ENCODE measurements around the gene SPATA16.

Gene SPATA16

DNA sequence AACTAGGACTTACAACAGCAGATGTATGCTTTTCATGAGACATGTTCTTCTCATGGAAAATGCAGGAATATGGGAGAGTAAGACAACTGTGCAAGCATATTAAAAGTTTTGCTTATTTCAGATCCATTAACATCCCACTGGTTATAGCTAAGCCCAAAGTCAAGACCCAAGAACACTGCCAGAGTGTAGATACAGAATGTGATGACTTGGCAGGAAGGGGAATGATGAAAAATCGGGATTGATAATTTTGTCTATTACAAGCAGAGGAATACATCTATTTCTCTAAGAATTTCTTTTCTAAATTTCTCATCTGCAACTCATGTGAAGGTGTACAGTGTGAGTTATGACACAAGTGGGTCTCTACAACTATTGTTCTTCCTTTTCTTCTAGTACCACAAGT is 76.4 kb downstream of the SPATA16 start:
- TF ChIP-seq, protein P1, sequence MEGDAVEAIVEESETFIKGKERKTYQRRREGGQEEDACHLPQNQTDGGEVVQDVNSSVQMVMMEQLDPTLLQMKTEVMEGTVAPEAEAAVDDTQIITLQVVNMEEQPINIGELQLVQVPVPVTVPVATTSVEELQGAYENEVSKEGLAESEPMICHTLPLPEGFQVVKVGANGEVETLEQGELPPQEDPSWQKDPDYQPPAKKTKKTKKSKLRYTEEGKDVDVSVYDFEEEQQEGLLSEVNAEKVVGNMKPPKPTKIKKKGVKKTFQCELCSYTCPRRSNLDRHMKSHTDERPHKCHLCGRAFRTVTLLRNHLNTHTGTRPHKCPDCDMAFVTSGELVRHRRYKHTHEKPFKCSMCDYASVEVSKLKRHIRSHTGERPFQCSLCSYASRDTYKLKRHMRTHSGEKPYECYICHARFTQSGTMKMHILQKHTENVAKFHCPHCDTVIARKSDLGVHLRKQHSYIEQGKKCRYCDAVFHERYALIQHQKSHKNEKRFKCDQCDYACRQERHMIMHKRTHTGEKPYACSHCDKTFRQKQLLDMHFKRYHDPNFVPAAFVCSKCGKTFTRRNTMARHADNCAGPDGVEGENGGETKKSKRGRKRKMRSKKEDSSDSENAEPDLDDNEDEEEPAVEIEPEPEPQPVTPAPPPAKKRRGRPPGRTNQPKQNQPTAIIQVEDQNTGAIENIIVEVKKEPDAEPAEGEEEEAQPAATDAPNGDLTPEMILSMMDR (IDR thresholded peaks at IDR 0.05; ENCODE audit: borderline replicate concordance, insufficient read depth, low read depth, low read length): no peak
- H3K4me3 ChIP-seq (ENCODE audit: low read depth, low read length): no peak overlapping the region

DNA sequence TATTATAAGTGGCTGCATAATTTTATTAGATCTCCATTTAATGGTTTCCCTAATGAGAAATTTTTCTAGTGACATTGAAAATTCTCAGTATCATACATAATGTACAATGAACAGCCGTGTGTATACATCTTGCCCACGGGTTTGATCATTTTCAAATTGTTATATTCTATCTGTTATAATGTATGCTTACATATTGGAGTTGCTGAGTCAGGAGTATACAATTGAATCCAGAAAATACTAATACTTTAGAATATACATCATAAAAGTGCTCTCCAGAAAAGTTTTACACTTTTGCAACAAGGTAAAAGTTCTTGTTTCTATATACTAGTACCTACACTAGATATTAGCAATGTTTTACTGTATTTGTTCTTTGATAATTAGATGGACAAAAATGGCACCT is 82.8 kb downstream of the SPATA16 start:
- TF ChIP-seq, protein P1 (IDR thresholded peaks at IDR 0.05; ENCODE audit: borderline replicate concordance, insufficient read depth, low read depth, low read length): no peak
- H3K4me3 ChIP-seq (ENCODE audit: low read depth, low read length): no peak overlapping the region

DNA sequence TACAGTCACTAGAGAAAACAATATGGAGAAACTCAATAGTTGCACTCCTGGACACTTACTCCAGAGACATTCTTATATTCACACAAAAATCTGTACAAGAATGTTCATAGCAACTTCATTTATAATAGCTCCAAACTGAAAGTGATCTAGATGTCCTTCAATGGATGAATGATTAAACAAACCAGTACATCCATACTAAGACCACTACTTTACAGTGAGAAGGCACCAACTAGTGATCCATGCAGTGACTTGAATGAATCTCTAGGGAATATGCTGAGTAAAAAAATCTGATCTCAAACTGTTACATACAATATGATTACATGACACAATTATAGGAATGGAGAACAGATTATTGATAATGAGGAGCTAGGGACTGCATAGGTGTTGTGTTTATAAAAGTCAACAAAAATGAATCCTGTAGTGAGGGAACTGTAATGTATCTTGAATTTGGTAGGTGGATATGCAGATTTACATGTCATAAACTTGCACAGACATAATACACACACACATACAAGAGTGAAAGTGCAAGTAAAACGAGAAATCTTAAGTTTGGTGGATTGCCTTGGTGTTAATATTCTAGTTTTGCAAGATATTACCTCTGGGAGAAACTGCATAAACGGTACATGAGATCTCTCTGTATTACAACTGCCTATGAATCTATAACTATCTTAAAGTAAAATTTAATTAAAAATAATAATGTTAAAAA is 85.7 kb downstream of the SPATA16 start:
- TF ChIP-seq, protein P1 (IDR thresholded peaks at IDR 0.05; ENCODE audit: borderline replicate concordance, insufficient read depth, low read depth, low read length): no peak
- no peak overlapping the region for H3K4me3 ChIP-seq (ENCODE audit: low read depth, low read length)

DNA sequence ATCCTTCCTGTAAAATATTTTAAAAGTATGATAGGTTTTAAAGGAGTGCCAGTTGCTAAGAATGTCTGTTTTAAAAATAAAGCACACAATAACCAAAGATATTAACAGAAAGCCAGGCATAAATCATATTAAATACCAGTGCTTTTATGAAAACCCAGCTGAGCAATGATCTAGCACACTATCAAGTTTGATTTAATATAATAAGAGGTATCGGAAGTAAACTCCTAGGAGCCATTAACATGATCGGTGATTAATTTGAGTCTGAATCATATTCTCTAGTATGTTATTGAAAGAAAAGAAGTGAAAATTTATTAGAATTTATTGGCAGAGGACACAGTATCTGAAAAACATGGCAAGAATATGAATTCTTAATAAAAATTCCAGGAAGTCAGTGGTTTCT is 91.7 kb downstream of the SPATA16 start:
- TF ChIP-seq, protein P1 (IDR thresholded peaks at IDR 0.05; ENCODE audit: borderline replicate concordance, insufficient read depth, low read depth, low read length): no peak
- H3K4me3 ChIP-seq (ENCODE audit: low read depth, low read length): no peak overlapping the region

DNA sequence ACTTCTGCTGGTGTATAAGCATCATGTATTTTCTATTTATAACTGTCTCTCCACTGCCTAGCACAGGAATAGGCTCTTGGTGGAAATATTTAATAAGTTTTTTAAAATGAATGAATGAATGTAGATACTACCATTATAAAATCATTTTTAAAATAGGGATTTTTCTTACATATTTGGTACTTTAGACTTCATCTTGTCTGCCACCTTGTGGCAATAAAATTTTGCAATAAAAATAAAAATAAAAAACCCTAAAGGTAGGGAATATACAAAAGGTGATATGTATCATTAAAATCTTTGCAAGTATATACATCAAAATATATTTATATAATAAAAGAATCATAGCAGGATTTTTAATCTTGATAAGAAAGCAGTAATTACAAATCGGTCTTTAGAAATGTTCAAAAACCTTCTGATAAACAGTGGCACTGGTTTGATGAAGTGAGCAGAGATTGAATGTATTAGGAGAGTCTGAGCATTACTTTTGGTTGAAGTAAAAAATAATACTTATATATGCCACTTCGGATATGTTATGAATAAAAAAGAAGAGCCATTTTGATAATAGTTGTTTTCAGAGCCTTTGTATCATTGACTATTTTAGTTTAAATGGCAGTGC is 95.2 kb downstream of the SPATA16 start:
- no peak overlapping the region for H3K4me3 ChIP-seq (ENCODE audit: low read depth, low read length)
- TF ChIP-seq, protein P1 (IDR thresholded peaks at IDR 0.05; ENCODE audit: borderline replicate concordance, insufficient read depth, low read depth, low read length): no peak

DNA sequence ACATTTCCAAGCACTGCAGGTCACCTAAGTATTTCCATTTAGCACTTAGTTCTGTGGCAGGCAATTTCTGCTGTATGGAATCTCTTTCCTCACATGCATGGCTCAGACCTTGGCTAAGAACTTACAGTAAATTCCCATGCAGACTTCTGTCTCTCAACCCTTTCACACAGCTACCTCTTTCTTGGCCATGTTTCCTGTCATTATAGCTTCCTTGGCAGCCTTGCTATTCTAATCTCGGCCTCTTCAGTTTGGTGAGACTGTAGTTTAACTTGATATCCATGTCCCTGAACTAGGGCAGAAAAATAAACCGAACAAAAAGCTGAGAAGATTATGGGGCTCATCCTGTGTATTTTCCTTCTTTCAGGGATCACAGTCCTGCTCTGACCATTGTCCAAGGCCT is 96.0 kb downstream of the SPATA16 start:
- TF ChIP-seq, protein P1 (IDR thresholded peaks at IDR 0.05; ENCODE audit: borderline replicate concordance, insufficient read depth, low read depth, low read length): no peak

DNA sequence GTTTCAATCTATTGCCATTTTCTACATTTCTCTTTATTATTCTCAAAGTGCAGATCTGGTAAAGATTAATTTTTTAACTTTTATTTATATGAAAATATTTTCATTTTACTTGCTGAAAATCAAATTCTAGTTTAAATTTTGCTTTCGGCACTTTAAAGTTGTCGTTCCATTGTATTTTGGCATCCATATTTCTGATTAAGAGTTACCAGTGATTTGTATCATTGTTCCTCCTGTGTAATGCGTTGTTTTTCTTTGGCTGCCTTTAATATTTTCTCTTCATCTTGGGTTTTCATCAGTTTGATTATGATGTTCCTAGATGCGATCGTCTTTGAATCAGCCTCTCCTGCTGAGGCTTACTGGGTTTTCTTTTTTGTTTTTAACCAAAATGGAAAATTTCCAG is 97.3 kb downstream of the SPATA16 start:
- H3K4me3 ChIP-seq (ENCODE audit: low read depth, low read length): no peak overlapping the region
- TF ChIP-seq, protein P1 (IDR thresholded peaks at IDR 0.05; ENCODE audit: borderline replicate concordance, insufficient read depth, low read depth, low read length): no peak

More for the DNA sequence above, 96.0 kb downstream of the SPATA16 start:
- no peak overlapping the region for H3K4me3 ChIP-seq (ENCODE audit: low read depth, low read length)
